A549 (cell line): ENCODE measurements around the gene SLC19A1.

Source experiments
- CTCF ChIP-seq: fragments of >200 bp; sonication (Bioruptor Twin); formaldehyde crosslinking; IDR thresholded peaks from 3 replicates; pipeline ENCODE4 v1.5.1; 2016
- POLR2A ChIP-seq: IDR thresholded peaks from 2 replicates; pipeline ENCODE4 v1.6.1; 2012; ENCODE audit warnings: mild to moderate bottlenecking, low read length

GRCh38 chr21:45533361-45533845 lies 8.8 kb downstream of the SLC19A1 start:
- TF ChIP-seq CTCF (no peak), POLR2A (no peak)
